GM12891 (cell line): ENCODE measurements around the gene ERICH4.
"Not testable (repeated sequence)": the region's sequence is repeated elsewhere in the genome, so short reads cannot be mapped to it uniquely, and the experiment has no call there.

ENCODE experiments used
- DNase-seq: peaks from one replicate; pipeline ENCODE4 v3.0.0; 2011; ENCODE audit warnings: low spot score; ENCODE audit not compliant: insufficient read length
- FAIRE-seq: peaks from 2 replicates; lab custom pipeline; 2011; peaks lifted over from hg19 to GRCh38; lab: Jason Lieb, UNC
- PAX5 ChIP-seq: IDR thresholded peaks from 2 replicates; pipeline ENCODE4 v1.6.1; 2011; ENCODE audit warnings: low read length, moderate library complexity, mild to moderate bottlenecking; ENCODE audit not compliant: insufficient read depth, severe bottlenecking
- POLR2A ChIP-seq: IDR thresholded peaks from 2 replicates; pipeline ENCODE4 v1.6.1; 2011; ENCODE audit warnings: low read depth, low read length, control low read depth
- POLR2AphosphoS5 ChIP-seq: IDR thresholded peaks from 2 replicates; pipeline ENCODE4 v1.6.1; 2011; ENCODE audit warnings: low read depth, low read length, control low read depth
- POU2F2 ChIP-seq: IDR thresholded peaks from 2 replicates; pipeline ENCODE4 v1.6.1; 2011; ENCODE audit warnings: low read depth, mild to moderate bottlenecking, control low read depth, low read length, moderate library complexity
- SPI1 ChIP-seq: IDR thresholded peaks from 2 replicates; pipeline ENCODE4 v1.6.1; 2011; ENCODE audit warnings: low read depth, low read length, control low read depth
- TAF1 ChIP-seq: IDR thresholded peaks from 2 replicates; pipeline ENCODE4 v1.6.1; 2011; ENCODE audit warnings: low read depth, low read length, control low read depth

The ERICH4 gene

DNA sequence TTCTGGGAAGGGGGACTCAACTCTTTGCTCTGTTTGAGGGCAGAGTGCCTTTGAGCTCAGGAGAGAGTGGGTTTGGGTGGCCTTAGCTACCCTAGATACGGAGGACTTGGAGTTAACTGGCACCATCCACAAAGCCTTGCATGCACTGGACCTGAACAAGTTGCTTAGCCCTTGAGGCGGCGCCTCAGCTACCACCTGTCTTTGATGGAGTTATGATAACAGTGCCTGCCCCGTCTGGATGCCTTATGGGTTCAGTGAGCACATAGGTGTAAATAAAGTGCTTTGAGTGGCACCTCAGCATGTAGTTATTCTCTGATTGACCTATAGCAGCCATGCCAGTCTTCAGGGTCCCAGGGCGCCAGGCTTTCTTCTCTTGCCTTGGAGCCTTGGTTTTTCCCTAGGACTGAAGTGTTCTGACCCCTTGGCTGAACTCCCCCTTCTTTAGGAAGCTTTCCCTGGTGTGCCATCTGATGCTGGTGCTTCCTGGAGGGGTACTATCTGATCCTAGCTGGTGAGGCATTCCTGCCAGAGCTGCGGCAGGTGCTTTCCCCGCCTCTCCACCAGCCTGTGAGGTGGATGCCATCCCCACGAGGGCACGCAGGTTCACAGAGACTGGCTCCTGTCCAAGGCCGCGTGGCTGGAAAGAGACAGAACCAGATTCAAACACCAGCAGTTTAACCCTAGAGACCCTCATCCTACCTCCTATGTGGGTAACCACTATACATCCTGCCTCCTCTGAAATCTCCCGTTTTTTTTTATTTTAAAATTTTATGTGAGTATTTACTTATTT is 39.6 kb upstream of the ERICH4 start:
- FAIRE-seq: no peak
- no peak for DNase-seq
- TF ChIP-seq POLR2AphosphoS5 (no peak), POU2F2 (no peak), POLR2A (no peak), SPI1 (no peak)

GRCh38 chr19:41405776-41406175 is 37.2 kb upstream of the ERICH4 start:
- no peak for FAIRE-seq
- no peak for DNase-seq
- TF ChIP-seq POLR2AphosphoS5: no peak
- no peak for TF ChIP-seq SPI1
- no peak for TF ChIP-seq POU2F2
- TF ChIP-seq PAX5: no peak
- TF ChIP-seq POLR2A: no peak
- TF ChIP-seq TAF1: no peak

DNA sequence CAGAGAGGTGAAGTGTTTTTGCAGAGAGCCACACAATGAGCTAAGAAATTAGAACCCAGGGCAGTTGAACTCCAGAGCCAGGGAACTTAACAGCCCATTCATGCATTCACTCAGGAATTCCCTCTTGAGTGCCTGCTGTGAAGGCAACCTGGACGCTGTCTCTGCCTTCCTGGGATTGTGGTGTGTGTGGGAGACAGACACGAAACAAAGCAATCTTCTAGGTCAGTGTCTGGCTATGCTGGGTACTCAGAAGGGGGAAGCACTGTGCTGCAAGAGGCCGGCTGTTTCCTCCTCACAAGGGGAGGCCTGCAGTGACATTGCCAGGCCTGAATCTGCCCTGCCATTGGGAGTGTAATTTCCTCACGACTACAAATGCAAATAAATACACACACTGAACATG is 35.7 kb upstream of the ERICH4 start:
- DNase-seq: no peak
- TF ChIP-seq PAX5 (no peak), SPI1 (no peak), POLR2A (no peak), POLR2AphosphoS5 (no peak; the same call in 1 of the 2 replicates), POU2F2 (no peak), TAF1 (no peak)
- peak; percentile 72 for FAIRE-seq

GRCh38 chr19:41408256-41408655 is 34.7 kb upstream of the ERICH4 start:
- FAIRE-seq (no peak), DNase-seq (no peak)
- TF ChIP-seq POU2F2: no peak
- no peak for TF ChIP-seq POLR2AphosphoS5
- no peak for TF ChIP-seq SPI1
- no peak for TF ChIP-seq POLR2A
- TF ChIP-seq PAX5: no peak
- TF ChIP-seq TAF1: no peak

GRCh38 chr19:41408846-41409245 is 34.1 kb upstream of the ERICH4 start:
- not testable (repeated sequence) for DNase-seq

GRCh38 chr19:41409288-41409687 is 33.7 kb upstream of the ERICH4 start:
- TF ChIP-seq TAF1 (no peak), POU2F2 (no peak), POLR2AphosphoS5 (no peak)
- peak; percentile 50 for FAIRE-seq
- DNase-seq: no peak

More at GRCh38 chr19:41408846-41409245, 34.1 kb upstream of the ERICH4 start:
- not testable (repeated sequence) for FAIRE-seq

DNA sequence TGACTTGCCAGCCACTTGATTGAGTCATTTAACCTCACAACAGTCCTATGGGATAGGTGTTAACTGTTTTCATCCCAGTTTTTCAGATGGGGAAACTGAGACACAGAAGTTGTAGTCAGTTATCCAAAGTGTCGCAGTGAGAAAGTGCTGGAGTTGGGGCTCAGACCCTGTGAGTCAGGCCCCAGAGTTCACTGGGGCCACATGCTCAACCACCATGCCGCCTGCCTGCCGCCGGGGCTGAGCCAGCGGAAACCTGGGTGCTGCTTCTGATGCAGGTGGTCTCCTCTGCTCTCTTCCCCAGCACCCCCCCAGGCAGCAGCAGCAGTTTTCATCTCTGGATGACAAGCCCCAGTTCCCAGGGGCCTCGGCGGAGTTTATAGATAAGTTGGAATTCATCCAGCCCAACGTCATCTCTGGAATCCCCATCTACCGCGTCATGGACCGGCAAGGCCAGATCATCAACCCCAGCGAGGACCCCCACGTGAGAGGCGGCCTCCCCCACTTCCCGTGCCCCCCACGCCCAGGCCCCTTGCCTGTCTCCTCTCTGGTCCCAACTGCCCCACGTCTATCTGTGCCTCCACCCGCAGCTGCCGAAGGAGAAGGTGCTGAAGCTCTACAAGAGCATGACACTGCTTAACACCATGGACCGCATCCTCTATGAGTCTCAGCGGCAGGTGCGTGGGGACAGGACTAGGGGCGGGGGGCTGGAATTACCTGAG is 32.5 kb upstream of the ERICH4 start:
- FAIRE-seq (no peak), DNase-seq (no peak)
- TF ChIP-seq PAX5 (no peak), POU2F2 (no peak), TAF1 (no peak)

DNA sequence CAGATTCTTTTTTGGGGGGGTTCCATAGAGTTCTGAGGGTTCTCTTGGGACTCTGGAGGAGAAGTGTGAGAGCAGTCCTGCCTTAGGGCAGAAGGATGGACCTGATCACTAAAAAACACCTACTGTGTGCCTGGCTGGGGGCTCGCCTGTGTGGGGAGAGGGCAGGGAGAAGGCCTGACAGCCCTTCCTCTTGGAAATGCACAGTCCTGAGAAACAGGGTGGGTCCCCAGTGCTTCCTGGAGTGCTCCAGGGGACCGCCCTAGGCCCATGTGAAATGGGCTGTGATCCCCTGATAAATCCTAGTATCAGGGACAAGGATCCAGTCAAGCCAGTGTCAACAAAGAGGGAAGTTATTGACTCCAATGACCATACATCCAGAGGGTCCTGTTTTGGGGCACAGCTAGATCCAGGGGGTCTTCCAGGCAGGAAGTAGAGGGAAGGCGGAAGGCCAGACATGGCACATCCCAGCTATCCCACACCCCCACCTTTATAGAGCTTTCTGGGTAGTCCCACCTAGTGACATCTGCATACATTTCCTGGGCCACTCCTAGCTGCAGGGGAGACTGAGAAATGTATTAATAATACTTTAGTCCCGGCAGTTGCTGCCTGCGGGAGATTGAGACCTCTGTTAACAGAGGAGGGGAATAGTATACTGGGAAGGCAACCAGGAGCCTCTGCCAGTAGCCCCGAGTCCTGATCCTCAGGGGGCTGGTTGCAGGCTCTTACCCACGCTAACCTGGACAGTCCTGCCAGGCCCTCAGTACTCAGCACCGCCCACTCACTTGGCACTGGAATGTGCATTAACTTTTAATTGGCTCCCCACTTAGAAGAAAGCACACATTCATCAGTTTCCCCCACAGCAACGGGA is 31.6 kb upstream of the ERICH4 start:
- no peak for FAIRE-seq
- no peak for TF ChIP-seq POLR2AphosphoS5
- no peak for TF ChIP-seq PAX5
- TF ChIP-seq TAF1: no peak
- no peak for TF ChIP-seq SPI1
- no peak for TF ChIP-seq POLR2A
- no peak for TF ChIP-seq POU2F2
- no peak for DNase-seq

DNA sequence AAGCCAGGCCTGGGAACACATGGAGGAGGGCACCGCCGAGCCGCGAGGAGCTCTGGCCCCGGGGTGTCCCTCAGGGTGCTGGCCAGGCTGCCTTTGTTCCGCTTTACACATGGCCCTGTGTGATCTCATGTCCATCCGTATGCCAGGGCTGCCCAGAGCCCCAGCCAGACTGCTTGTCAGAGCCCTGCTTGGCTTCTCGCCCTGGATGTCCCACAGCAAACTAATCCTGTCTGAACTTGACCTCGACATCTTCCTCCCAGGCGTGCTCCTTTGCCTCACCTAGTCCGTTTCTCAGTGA is 31.0 kb upstream of the ERICH4 start:
- TF ChIP-seq POLR2AphosphoS5 (no peak), POU2F2 (no peak), SPI1 (no peak), PAX5 (no peak), POLR2A (no peak), TAF1 (no peak)
- DNase-seq (no peak), FAIRE-seq (no peak)

DNA sequence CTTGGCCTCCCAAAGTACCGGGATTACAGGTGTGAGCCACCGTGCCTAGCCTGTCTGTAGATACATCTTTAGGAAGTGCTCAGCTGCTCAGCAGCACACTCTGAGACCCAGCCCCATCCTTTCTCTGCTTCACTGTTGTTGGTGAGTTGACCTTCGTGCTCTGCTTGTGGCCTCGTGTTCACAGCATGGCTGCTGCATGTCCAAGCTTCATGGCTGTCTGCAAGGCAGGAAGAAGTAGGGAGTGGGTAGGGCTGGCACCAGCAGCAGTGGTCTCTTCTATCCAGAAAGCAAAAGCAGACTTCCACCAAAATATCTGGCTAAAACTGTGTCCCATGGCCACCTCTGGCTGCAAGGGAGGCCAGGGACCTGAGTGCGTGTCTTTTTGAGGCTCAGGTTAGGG is 30.0 kb upstream of the ERICH4 start:
- TF ChIP-seq POU2F2 (no peak), PAX5 (no peak), POLR2A (no peak), POLR2AphosphoS5 (no peak), TAF1 (no peak), SPI1 (no peak)
- DNase-seq (no peak), FAIRE-seq (no peak)
